Stimulated activated CD4-positive, alpha-beta T cell treated with anti-CD3 and anti-CD28 coated beads, Interleukin-15, amount 100 ng/mL, for 1 hour (primary cell): Measurements from ENCODE around the gene MTRF1.
"Not testable (repeated sequence)": the region's sequence is repeated elsewhere in the genome, so short reads cannot be mapped to it uniquely, and the experiment has no call there.

Source experiments
- DNase-seq, 2 donors: peaks; one replicate each; pipeline ENCODE4 v3.0.0-alpha.2; 2020; ENCODE audit warnings: low read depth in 1 of 2, low spot score in 1 of 2

MTRF1 gene

GRCh38 chr13:41282129-41282571, 18.8 kb upstream of the MTRF1 start:
- no peak for DNase-seq

GRCh38 chr13:41279156-41279555, 15.8 kb upstream of the MTRF1 start:
- not testable (repeated sequence) for DNase-seq

GRCh38 chr13:41276824-41277223, 13.4 kb upstream of the MTRF1 start:
- no peak for DNase-seq

- no peak for DNase-seq
Observed at GRCh38 chr13:41274881-41275280, 11.5 kb upstream of the MTRF1 start.

- DNase-seq: no peak
Observed at GRCh38 chr13:41273831-41274441, 10.6 kb upstream of the MTRF1 start.

GRCh38 chr13:41271456-41272285, 8.3 kb upstream of the MTRF1 start:
- DNase-seq: no peak

- DNase-seq: no peak
Observed at GRCh38 chr13:41268764-41269163, 5.4 kb upstream of the MTRF1 start.

GRCh38 chr13:41267106-41267505, 3.7 kb upstream of the MTRF1 start:
- no peak for DNase-seq

- DNase-seq: no peak
Observed at GRCh38 chr13:41259875-41260501, 3.4 kb downstream of the MTRF1 start.

- DNase-seq: no peak
Observed at GRCh38 chr13:41257535-41257934, 5.8 kb downstream of the MTRF1 start.

GRCh38 chr13:41254902-41255301, 8.5 kb downstream of the MTRF1 start:
- no peak for DNase-seq

- DNase-seq: no peak
Observed at GRCh38 chr13:41250993-41251392, 12.4 kb downstream of the MTRF1 start.

GRCh38 chr13:41246969-41247680, 16.3 kb downstream of the MTRF1 start:
- no peak for DNase-seq

GRCh38 chr13:41244556-41244955, 18.8 kb downstream of the MTRF1 start:
- DNase-seq: no peak

- no peak for DNase-seq
Observed at GRCh38 chr13:41241626-41242025, 21.8 kb downstream of the MTRF1 start.

GRCh38 chr13:41236369-41236768, 27.0 kb downstream of the MTRF1 start:
- no peak for DNase-seq

- DNase-seq: no peak
Observed at GRCh38 chr13:41232578-41233480, 30.5 kb downstream of the MTRF1 start.

GRCh38 chr13:41231786-41232185, 31.6 kb downstream of the MTRF1 start:
- no peak for DNase-seq

- DNase-seq: no peak
Observed at GRCh38 chr13:41231025-41231677, 32.2 kb downstream of the MTRF1 start.

- no peak for DNase-seq
Observed at GRCh38 chr13:41229356-41229755, 34.0 kb downstream of the MTRF1 start.
